ENCODE results near the gene THOC5.

Gene THOC5

DNA sequence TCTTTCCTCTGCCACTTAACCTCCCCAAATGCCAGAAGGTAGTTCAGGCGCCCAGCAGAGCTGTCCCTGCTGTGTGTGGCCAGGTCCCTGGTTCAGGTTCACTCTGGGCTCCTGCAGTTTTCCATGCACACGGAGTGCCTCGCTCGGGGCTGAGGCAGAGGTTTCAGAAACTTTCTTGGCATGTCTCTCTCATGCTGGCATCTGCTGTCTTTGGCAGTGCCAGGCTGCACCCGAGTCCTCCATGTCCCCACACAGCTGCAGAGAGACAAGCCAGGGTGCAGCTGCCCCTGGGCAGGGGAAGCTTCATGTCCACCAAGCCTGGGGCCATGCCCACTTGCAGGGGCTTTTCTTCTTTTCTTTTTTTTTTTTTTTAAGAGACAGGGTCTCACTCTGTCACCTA is 80.6 kb downstream of the THOC5 start:
- TF ChIP-seq ZFP30 (CRISPR knock-in tag; IDR thresholded peaks at IDR 0.05): no peak
- ATAC-seq: no peak

DNA sequence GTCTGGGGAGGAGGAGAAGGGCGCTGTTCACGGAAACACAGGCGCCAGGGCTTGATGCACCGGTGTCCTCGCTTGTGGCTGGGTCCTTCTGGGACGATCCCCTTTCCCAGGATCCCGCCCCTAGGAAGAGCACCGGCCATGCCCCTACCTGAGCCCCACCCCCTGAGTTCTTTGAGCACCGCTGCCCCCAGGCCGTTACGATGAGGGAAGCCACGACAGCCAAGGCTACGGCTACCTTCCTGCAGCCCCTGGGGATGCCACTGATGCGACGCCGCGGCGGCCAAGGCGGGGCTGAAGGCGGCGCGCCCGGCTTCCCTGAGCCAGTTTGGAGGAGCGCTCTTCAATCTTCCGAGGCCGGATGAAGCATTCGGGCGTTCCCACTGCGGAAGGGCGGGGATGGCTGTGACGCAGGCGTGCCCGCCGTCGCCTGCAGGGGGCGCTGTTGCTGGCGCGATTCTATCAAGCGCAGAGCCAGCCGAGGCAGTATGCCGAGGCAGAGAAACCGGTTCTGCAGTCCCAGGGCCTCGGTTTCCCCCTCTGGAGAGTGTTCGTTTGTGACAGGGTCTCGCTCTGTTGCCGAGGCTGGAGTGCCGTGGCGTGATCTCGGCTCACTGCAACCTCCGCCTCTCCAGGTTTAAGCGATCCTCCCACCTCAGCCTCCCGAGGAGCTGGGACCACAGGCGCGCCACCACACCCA is 83.2 kb downstream of the THOC5 start:
- no peak for ATAC-seq
- TF ChIP-seq PPARA (CRISPR knock-in tag; IDR thresholded peaks at IDR 0.05; ENCODE audit: borderline replicate concordance): no peak
- TF ChIP-seq RARB (CRISPR knock-in tag; IDR thresholded peaks at IDR 0.05): no peak
- no peak for TF ChIP-seq SNAI2 (CRISPR knock-in tag; IDR thresholded peaks at IDR 0.05)
- TF ChIP-seq TCF4 (CRISPR knock-in tag; IDR thresholded peaks at IDR 0.05; ENCODE audit: borderline replicate concordance): no peak
- TF ChIP-seq ZNF70 (CRISPR knock-in tag; IDR thresholded peaks at IDR 0.05): no peak
- TF ChIP-seq GLIS3 (CRISPR knock-in tag; IDR thresholded peaks at IDR 0.05): no peak

DNA sequence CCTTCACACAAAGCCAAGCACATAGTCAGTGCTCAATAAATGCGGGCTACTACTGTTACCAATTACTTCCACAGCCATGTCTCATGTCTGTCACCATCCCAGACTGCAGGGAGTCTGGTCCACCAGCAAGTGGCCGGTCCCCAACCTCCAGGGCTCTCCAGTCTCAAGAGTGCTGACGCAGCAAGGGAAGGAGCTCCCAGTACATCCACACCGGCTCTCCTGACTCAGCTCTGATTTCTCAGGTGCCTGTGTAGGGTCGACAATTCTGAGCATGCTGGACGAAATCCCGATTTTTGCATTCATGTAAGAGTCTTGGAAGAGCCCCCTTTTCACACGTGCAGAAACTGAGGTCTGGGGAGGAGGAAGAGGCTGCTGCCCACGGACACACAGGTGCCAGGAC is 83.8 kb downstream of the THOC5 start:
- no peak for ATAC-seq
- TF ChIP-seq GLIS3 (CRISPR knock-in tag; IDR thresholded peaks at IDR 0.05) (no peak), ZNF565 (CRISPR knock-in tag; conservative IDR thresholded peaks at IDR 0.05; ENCODE audit: low read depth) (no peak), ZFP30 (CRISPR knock-in tag; IDR thresholded peaks at IDR 0.05) (no peak), ZNF70 (CRISPR knock-in tag; IDR thresholded peaks at IDR 0.05) (no peak), ARNTL (CRISPR knock-in tag; IDR thresholded peaks at IDR 0.05; ENCODE audit: borderline replicate concordance, low read depth) (no peak), ZC3H10 (CRISPR knock-in tag; IDR thresholded peaks at IDR 0.05) (no peak), PPARA (CRISPR knock-in tag; IDR thresholded peaks at IDR 0.05; ENCODE audit: borderline replicate concordance) (no peak), RARB (CRISPR knock-in tag; IDR thresholded peaks at IDR 0.05) (no peak), SNAI2 (CRISPR knock-in tag; IDR thresholded peaks at IDR 0.05) (no peak), ZFP3 (CRISPR knock-in tag; IDR thresholded peaks at IDR 0.05) (no peak), ISL1 (CRISPR knock-in tag; IDR thresholded peaks at IDR 0.05) (no peak), TCF4 (CRISPR knock-in tag; IDR thresholded peaks at IDR 0.05; ENCODE audit: borderline replicate concordance) (no peak)
- TF ChIP-seq, protein P1, sequence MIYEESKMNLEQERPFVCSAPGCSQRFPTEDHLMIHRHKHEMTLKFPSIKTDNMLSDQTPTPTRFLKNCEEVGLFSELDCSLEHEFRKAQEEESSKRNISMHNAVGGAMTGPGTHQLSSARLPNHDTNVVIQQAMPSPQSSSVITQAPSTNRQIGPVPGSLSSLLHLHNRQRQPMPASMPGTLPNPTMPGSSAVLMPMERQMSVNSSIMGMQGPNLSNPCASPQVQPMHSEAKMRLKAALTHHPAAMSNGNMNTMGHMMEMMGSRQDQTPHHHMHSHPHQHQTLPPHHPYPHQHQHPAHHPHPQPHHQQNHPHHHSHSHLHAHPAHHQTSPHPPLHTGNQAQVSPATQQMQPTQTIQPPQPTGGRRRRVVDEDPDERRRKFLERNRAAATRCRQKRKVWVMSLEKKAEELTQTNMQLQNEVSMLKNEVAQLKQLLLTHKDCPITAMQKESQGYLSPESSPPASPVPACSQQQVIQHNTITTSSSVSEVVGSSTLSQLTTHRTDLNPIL (CRISPR knock-in tag; IDR thresholded peaks at IDR 0.05; ENCODE audit: low read depth): no peak
- TF ChIP-seq, protein P2, sequence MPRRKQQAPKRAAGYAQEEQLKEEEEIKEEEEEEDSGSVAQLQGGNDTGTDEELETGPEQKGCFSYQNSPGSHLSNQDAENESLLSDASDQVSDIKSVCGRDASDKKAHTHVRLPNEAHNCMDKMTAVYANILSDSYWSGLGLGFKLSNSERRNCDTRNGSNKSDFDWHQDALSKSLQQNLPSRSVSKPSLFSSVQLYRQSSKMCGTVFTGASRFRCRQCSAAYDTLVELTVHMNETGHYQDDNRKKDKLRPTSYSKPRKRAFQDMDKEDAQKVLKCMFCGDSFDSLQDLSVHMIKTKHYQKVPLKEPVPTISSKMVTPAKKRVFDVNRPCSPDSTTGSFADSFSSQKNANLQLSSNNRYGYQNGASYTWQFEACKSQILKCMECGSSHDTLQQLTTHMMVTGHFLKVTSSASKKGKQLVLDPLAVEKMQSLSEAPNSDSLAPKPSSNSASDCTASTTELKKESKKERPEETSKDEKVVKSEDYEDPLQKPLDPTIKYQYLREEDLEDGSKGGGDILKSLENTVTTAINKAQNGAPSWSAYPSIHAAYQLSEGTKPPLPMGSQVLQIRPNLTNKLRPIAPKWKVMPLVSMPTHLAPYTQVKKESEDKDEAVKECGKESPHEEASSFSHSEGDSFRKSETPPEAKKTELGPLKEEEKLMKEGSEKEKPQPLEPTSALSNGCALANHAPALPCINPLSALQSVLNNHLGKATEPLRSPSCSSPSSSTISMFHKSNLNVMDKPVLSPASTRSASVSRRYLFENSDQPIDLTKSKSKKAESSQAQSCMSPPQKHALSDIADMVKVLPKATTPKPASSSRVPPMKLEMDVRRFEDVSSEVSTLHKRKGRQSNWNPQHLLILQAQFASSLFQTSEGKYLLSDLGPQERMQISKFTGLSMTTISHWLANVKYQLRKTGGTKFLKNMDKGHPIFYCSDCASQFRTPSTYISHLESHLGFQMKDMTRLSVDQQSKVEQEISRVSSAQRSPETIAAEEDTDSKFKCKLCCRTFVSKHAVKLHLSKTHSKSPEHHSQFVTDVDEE (CRISPR knock-in tag; IDR thresholded peaks at IDR 0.05): no peak
- TF ChIP-seq, protein P3, sequence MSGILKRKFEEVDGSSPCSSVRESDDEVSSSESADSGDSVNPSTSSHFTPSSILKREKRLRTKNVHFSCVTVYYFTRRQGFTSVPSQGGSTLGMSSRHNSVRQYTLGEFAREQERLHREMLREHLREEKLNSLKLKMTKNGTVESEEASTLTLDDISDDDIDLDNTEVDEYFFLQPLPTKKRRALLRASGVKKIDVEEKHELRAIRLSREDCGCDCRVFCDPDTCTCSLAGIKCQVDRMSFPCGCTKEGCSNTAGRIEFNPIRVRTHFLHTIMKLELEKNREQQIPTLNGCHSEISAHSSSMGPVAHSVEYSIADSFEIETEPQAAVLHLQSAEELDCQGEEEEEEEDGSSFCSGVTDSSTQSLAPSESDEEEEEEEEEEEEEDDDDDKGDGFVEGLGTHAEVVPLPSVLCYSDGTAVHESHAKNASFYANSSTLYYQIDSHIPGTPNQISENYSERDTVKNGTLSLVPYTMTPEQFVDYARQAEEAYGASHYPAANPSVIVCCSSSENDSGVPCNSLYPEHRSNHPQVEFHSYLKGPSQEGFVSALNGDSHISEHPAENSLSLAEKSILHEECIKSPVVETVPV (CRISPR knock-in tag; IDR thresholded peaks at IDR 0.05): no peak
- TF ChIP-seq, protein P4, sequence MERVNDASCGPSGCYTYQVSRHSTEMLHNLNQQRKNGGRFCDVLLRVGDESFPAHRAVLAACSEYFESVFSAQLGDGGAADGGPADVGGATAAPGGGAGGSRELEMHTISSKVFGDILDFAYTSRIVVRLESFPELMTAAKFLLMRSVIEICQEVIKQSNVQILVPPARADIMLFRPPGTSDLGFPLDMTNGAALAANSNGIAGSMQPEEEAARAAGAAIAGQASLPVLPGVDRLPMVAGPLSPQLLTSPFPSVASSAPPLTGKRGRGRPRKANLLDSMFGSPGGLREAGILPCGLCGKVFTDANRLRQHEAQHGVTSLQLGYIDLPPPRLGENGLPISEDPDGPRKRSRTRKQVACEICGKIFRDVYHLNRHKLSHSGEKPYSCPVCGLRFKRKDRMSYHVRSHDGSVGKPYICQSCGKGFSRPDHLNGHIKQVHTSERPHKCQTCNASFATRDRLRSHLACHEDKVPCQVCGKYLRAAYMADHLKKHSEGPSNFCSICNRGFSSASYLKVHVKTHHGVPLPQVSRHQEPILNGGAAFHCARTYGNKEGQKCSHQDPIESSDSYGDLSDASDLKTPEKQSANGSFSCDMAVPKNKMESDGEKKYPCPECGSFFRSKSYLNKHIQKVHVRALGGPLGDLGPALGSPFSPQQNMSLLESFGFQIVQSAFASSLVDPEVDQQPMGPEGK (CRISPR knock-in tag; IDR thresholded peaks at IDR 0.05; ENCODE audit: borderline replicate concordance): no peak

DNA sequence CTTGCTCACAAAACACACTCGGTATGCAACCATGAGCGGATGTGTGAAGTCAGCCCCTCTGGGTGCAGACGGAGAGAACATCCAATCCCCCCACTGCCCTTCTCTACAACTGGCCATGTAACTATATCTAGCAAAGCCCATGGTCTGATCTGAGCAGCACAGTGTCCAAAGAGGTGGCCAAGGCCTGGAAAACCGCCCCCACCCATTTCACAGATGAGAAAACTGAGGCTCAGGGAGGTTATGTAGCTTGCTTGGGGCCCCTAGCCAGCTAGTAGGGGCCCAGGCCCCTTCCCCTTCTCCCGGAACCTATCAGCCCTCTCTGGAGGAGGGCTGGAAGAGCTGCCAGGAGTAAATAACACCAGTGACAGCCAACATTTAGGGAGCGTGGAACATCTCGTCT is 89.0 kb downstream of the THOC5 start:
- TF ChIP-seq, protein P5, sequence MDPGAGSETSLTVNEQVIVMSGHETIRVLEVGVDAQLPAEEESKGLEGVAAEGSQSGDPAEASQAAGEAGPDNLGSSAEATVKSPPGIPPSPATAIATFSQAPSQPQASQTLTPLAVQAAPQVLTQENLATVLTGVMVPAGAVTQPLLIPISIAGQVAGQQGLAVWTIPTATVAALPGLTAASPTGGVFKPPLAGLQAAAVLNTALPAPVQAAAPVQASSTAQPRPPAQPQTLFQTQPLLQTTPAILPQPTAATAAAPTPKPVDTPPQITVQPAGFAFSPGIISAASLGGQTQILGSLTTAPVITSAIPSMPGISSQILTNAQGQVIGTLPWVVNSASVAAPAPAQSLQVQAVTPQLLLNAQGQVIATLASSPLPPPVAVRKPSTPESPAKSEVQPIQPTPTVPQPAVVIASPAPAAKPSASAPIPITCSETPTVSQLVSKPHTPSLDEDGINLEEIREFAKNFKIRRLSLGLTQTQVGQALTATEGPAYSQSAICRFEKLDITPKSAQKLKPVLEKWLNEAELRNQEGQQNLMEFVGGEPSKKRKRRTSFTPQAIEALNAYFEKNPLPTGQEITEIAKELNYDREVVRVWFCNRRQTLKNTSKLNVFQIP (CRISPR knock-in tag; IDR thresholded peaks at IDR 0.05; ENCODE audit: borderline replicate concordance, low read depth): no peak
- TF ChIP-seq, protein P4 (CRISPR knock-in tag; IDR thresholded peaks at IDR 0.05; ENCODE audit: borderline replicate concordance): no peak
- TF ChIP-seq ZNF70 (CRISPR knock-in tag; IDR thresholded peaks at IDR 0.05): no peak
- TF ChIP-seq ZNF8 (CRISPR knock-in tag; IDR thresholded peaks at IDR 0.05): no peak
- no peak for TF ChIP-seq ZFP30 (CRISPR knock-in tag; IDR thresholded peaks at IDR 0.05)
- ATAC-seq: no peak
